ENCODE data around the gene ADAMTS17.

Gene ADAMTS17

DNA sequence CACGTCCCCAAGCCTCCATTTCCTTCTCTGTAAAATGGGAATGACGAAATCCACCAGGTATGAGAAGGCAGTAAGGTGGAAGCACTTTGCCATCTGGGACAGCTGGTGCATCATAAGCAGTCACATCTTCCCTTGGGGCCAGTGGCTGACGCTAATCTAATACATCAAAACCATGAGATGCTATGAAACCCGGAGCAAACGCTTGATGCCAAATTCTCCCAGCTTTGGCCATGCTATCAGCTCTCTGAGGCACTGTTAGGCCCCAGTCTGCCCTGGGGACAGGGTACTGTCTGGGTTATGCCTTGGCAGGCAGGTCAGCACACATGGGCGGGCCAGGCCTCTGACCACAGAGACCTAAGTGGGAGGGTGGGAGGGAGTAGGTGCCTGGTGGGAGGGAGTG lies 66.1 kb downstream of the ADAMTS17 start:
- no peak for DNase-seq

DNA sequence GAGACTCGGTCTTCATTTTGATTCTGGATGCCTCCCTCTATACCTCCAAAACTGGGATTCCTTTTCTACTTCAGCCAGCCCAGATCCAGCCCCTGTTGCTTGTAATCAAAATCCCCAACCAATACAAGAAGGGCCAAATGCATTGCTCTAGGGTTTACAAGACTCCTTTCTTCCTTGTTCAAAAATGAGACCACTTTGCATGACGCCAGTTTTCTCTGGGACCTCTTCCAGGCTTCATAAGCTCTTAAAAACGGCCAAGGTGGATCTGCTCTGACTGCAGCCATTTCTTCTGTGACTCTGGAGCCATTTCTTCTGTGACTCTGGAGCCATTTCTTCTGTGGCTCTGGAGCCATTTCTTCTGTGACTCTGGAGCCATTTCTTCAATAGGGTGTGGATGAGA lies 71.9 kb downstream of the ADAMTS17 start:
- no peak for DNase-seq

DNA sequence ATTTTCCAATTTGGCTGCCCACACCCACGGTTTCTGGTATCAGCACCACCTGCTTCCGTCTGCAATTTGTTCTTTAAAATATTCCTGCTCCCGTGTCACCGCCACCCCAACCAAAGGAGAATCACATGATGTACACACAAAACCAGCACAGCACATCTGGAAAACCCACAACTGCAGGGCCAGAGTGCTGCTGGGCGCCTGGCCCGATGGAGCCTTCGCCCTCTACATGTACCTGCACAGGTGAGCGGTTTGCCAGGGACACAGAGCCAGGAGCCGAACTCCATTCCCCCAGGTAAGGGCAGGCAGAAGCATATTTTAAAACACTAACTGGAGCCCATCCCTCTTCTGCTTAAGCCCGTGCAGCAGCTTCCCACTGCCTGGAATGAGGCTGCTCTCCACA lies 75.6 kb downstream of the ADAMTS17 start:
- DNase-seq = no peak

DNA sequence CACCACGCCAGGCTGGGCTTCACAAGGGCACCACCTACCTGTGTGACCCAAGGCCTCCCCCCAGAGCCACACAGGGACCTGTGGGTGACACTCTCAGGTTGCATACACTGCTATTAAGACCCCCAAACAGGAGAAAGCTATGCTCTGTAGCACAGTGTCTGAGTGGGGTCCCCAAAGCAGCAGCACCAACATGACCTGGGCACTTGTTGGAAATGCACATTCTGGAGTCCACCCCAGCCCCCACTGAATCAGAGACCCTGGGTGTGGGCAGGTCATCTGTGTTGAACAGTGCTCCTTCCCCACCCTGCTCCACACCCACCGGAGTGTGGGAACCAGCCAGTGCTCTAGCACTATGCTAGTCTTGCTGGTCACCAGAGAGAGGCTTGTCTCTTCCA lies 76.1 kb downstream of the ADAMTS17 start:
- DNase-seq = no peak

DNA sequence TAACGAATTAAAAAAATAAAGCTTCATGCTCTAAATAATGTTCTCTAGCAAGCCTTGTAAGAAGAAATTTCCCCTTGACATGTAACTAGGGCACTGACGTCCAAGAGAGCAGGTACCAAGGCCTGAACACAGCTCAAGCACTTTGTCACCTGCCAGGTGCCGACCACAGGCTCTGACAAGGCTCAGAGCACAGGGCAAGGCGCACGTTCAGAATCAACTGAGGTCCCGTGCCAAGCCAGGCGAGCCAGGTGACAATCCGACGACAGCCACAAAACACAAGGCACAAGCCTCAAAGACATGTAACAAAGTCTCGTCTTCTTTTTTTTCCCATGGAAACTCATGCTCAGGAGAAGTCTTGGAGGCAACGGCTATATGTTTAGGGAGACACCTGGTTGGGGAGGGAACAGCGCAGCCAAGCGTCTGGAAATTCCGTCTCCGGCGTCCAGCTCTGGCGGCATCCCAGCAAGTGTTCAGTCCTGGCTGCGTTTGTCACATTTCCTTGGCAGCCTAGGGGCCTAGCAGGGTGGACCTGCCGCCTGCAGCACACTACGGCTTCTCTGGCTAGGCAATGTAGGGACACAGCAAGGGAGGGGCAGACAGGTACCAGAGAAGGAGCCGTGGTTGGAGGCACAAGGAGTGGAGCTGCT lies 76.7 kb downstream of the ADAMTS17 start:
- no peak for DNase-seq

DNA sequence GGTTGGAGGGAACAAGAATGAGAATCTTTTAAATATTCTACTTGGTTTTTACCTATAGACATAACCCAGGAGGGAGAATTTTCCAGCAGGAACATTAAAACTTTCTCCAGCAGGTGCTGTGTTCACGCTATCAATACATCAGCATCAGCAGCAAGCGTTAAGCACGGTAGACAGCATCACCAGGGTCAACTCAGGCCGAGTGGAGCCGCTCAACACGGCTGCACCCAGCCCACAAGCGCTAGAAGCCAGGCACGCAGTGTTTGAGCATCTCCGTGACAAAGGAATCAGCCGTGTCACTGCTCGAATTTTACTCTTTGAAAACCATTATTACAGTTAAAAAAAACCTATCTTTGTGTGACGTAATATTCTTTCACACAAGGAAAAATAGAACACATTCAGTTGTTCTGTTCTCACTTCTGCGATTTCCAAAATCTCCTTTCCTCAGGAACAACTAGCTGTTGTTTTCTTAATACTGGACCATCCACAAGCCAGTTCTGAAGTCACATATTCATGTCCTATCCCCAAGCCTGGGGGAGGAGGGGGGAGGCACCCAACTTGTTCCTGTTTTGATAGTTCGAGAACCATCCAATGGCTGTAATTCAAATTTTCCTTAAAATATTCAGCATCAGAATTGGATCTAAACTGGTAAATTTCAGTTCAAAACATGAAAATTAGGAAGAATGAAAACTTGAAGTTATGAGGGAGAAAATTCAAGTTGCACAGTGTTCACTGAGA lies 77.9 kb downstream of the ADAMTS17 start:
- DNase-seq = no peak

DNA sequence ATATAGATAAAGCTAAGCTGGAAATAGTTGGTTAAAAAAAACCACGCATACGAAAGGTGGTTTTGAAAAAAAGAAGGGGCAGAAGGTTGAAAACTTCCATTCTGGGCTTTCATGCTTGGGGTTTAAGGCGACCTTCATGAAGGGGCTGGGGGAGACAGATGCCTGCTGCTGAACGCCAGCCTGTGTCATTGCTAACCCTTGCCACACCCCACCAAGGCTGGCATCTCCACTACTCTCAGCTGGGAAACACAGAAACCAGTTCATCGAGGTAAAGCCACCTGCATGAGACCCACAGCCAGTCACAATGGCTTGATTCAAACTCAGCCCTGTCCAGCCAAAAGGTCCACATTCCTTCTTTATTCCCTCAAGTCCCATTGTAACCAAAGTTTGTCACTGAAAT lies 78.7 kb downstream of the ADAMTS17 start:
- DNase-seq = no peak

DNA sequence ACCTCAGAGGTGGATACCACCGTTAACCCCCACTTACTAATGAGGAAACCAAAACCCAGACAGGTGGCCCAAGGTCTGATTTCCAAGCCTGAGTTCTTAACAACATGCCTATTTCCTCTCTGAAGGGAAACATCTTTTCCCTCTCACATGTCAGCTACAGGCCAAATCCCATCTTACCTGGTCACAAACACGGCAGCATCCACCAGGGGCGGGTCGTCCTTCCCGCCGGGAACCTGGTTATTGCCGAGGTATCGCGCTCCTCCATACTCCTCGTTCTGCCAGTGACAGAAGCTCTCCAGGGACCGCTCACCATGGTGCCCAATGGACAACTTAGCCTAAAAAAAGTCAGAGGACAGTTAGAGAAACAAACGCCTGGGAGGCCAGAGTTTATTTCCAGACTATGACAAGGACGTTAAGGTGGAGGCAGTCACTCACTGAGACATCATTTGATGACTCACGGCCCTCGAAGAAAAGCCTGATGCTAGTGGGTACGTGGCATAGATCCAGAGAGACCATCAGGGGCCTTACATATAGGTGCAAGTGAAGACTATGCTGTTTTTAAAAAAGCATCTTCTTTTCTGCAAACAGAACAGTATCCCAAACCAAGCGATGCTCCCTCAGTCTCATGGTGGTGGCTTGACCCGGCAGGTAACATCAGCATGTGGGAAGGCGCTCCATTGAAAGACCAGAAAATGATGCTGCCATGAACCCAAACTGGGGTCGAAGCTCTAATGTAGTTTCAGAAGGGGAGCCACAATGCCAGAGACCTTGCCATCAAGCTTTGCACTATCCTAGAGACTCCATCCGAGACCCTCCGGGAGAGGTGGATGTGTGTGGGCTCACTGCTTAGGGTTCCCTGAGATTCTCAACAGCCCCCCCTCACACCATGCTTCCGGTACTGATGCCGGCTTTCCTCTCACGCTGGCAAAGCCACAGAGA lies 80.2 kb downstream of the ADAMTS17 start:
- no peak for DNase-seq

DNA sequence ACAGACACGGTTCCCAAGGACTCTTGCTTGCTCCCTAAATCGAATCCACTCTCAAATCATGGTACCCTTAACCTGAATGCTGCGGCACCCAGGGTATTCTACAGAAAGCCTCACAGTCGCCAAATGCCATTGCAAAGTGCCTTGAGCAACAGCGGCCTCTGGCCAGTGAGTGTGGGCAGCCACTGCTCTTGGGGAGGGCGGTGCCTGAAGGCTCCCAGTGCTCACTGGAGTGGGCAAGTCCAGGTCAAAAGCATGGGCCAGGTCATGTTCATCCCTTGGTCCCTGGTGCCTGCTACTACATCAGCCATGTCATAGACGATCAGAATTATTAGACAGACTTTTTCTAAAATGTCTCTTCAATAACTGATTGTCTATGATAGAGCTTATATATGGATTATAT lies 82.5 kb downstream of the ADAMTS17 start:
- DNase-seq = no peak

DNA sequence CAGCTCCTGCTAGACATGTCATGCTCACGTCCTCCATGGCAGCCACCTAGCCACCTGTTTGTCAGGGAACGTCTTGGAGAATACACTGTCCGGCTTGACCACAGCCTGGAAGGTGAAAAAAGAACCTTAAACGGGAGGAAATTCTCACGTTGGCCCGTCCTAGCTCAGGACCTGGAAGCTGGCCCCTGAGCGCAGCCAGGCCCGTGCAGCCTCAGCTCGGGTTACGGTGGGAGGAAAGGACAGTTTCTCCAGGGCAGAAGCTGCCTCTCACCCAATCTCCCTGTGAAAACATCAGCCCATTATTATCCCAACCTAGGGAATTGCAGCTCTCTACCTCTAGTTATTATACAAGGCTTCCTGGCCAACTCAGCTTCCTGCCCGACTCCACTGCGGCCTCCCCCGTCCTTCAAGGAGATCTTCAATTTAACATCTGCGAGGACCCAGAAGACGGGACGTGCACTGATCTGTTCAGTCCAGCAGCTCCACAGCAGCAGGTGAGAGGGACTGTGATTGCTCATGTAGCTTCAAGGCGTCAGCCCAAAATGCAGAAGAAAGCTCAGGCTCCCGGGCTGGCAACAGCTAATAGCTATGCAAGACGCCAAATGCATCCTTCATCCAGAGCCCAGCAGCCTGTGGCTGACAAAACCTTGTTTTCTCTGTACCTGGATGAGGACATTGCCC lies 84.7 kb downstream of the ADAMTS17 start:
- DNase-seq = no peak

DNA sequence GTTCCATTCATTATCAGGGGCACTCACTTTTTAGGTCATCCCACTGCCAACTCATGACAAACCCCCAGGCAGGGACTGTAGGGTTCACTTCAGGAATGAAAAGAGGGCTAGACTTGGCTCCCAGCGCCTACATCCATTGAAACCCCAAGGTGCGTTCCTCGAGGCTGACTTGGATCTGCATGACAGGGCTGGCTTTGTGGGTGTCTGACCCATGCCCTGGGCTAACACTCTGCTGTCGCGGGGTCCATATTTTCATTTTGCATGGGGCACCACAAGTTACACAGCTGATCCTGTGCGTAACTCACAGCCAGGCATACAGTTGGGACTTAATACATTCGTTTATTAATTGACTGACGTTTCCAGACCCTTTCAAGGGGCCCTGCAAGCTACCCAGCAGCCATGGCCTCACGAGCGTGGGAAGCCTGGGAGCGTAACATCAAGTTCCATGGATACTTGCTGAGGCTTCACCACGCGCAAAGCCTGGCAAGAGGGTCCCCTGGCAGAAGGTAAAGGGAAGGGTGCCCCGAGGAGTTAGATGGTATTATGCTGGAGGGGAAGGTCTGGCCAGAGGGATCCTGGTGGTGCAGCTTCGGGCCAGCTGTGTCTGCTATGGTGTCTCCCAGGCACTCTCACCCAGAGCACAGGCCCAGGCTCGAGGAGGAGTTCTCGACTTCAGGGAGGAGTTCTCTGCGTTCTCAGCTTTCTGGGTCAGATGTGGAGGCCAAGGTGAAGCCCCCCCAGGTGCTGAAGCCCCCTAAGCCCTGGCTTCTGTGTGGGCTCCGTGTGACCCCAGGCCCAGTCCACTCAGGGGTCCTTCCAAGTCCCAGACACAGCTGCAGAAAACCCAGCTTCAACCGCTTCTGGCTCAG lies 85.4 kb downstream of the ADAMTS17 start:
- DNase-seq = no peak

DNA sequence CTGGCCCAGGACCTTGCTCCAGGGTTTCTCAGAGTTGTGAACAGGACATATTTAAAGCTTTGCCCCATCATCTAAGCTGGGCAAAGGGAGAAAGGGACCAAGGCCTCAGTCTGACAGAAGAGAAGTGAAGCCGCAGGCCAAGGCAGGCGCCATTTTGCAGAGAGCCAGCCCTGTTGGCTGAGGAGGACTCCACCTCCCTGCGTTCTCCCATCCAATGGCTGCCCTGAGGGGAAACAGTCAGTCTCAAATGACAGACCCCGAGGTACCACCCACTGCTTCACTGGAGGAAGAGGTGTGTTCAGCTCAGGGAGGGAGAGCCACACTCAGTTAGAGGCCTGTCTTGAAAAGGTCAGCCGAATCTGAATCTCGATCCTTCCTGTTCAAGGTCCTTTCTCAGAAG lies 86.1 kb downstream of the ADAMTS17 start:
- no peak for DNase-seq

DNA sequence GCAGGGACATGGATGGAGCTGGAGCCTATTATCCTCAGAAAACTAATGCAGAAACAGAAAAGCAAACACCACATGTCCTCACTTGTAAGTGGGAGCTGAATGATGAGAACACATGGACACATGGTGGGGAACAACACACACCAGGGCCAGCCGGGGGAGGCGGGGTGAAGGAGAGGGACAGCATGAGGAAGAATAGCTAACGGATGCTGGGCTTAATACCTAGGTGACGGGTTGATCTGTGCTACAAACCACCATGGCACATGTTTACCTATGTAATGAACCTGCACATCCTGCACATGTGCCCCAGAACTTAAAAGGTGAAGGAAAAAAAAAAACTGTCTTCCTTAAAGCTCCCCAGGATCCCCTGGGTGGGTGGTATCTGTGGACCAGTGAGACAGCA lies 87.1 kb downstream of the ADAMTS17 start:
- no peak for DNase-seq

DNA sequence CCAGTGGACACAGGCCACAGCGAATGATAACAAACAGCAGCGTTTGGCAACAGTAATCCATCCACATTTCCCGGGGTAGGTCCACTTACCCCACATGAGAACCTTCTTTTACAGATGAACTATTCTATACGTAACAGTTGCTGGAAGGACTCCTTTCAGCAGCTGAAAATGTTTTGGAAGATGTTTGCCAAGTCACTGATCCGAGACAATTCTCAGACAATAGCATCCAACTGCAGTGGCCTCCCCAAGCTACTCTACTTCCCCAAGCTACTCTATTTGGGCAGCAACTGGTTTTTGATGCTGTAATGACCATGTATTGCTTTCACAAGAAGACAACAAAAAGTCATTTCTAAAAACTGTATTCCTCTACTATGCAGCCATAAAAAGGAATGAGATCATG lies 87.5 kb downstream of the ADAMTS17 start:
- no peak for DNase-seq

DNA sequence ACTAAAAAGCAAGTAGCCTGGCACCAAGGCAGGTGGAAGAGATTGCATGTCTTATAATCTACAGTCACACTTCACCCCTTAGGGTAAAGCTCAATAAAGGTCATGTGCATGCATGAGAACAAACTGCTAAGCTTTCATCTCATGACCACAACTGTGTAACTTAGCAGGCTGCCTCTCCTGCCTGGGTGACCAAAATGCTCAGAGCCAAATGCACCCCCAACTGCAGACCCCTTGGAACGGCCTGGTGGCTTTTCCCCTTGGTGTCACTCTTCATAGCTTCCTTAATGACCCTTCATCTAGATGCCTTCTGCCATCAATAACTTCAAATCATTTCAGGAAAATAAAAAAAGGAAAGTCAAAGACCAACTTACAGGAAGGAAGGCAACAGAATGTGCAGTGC lies 88.1 kb downstream of the ADAMTS17 start:
- no peak for DNase-seq

DNA sequence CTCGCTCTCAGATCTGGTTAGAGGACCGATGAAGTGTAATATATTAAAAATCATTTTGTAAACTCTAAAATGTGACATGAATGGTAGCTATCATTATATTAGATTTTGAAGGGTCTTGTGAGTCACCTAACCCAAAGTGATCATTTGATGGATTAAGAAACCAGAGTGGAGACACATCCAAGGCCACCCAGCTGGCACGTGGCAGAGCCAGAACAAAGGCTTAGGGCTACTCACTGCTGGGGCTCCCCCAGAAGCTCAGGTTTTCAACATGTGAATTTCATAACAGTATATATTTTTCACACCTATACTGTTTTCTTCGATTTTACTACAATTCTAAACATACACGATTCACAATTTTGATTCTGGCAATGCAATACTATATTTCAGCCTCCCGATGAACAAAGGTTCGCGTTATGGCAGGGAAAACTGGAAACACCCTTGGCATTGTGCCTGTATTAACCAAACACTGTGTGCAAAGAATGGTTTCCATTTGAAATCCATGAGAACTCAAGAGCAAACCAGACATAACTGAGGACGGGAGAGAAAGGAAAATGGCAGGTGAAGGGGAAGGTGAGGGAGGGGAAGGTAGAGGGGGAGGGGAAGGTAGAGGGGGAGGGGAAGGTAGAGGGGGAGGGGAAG lies 88.9 kb downstream of the ADAMTS17 start:
- no peak for DNase-seq

DNA sequence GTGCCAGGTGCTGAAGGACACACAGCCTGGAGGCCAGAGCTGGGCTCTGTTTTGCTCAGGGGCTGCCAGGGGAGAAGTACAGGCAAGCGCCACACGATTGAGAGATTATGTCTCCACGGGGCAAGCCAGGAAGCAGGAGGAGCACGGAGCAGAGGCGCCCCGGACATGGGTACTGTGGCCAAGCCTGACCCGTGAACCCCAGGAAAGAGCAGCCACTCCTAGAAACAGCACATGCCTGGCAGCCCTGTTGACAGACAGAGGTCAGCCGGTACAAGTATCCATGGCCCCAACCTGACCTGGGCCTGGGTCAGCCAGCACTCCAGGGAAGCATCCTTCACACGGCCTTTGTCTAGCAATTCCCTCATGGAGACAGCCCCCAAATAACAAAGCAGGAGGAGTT lies 89.4 kb downstream of the ADAMTS17 start:
- no peak for DNase-seq

DNA sequence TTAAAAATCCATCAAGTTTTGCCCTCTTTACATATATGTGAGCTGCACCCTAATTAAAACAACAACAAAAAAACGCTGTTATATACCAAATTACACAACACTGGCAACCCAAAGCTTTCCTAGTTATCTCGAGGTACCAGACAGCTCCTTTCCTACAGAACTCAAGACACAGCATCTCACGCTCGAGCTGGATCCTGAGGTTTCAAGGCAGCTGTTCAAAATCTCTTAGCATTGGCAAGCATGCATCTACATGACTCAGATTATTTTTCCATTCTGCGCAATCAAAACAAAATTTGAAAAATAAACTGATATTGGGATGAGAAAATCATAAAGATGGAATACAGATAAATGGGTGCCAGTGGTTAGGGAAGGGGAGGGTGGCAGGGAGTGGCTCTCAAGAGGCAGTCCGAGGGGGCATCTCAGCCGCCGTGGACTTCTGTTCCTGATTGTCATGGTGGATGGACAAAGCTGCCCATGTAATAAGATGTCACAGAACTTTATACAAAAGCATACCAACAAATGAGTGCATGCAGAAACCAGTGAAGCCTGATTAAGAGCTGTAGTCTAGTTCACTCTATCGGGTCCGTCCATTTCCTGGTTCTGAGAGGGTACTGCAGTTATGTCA lies 91.5 kb downstream of the ADAMTS17 start:
- DNase-seq = no peak

DNA sequence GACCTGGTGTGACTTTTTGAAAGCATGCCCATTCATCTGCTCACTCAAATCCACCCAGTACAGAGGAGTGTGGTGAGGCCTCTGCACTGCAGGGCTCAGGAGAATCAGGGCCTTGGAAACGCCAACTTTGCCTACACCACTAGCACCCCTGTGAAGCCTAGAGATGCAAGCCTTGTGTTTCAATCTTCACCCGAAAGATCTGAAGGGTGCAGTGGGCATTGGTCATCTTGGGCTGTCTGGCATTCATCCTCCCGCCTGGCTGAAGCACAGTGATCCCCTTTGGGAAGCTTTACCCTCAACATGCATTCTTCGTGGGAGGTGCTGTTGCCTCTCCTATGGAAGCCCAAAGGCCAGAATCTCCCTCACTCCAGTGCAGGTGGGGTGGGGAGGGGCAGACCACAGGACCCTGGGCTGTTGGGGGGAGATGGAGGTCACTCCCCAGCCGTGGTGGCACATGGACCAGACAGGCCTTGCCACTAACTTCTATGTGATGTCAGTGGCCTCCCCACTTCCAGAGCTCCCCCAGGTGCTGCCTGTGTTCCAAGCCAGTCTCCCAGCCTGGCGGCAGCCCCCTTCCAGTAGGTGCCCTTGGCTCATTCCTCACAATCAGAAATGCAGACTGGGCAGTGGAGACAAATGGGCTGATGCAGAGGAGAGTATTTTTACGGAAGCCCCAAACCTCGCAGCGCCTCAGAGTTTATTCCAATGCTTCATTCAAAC lies 92.5 kb downstream of the ADAMTS17 start:
- DNase-seq = no peak

DNA sequence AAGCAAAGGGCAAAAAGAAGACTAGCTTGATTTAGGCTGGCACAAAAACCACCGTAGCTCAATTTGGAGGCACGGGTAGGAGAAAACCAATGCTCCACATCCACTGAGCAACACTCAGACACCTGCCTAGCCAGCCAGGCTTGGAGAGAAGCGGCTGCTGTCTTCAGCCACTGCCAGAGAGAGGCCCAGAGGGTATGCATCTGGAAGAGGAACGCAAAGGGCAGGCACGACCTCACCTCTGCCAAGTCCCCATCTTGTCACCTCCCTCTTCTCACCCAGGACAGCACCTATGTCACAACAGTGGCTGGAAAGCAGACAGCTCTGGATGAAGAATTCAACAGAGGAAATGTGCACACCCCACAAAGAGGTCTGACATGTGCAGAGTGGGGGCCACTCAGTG lies 93.5 kb downstream of the ADAMTS17 start:
- DNase-seq = no peak
